HG02759 (cell line): Measurements from ENCODE around the gene HSF5.
A peak's percentile ranks its signal among the peaks of the same experiment; 100 is the strongest.
"Not testable (repeated sequence)": the region's sequence is repeated elsewhere in the genome, so short reads cannot be mapped to it uniquely, and the experiment has no call there.

Experiments
- ATAC-seq: cut with Tn5 transposase; IDR thresholded peaks from one replicate; pipeline ENCODE4 v1.9.1; 2021; ENCODE audit warnings: mild to moderate bottlenecking, moderate library complexity; ENCODE audit not compliant: unreplicated experiment

Gene HSF5

GRCh38 chr17:58516644-58517377 is 28.6 kb upstream of the HSF5 start:
- ATAC-seq: no peak

GRCh38 chr17:58515286-58515685 is 27.1 kb upstream of the HSF5 start:
- ATAC-seq: no peak

- ATAC-seq: no peak
Measured at GRCh38 chr17:58514770-58515157, 26.6 kb upstream of the HSF5 start.

GRCh38 chr17:58513965-58514769 is 26.0 kb upstream of the HSF5 start, which contains the start of gene MTMR4:
Gene MTMR4 (minus strand): TSS chr17:58514638. CDS start chr17:58514407, 231 bp downstream.
- ATAC-seq: no peak

GRCh38 chr17:58513267-58513964 is 25.2 kb upstream of the HSF5 start:
- ATAC-seq: no peak

GRCh38 chr17:58510075-58510474 is 21.9 kb upstream of the HSF5 start:
- ATAC-seq: no peak

- no peak for ATAC-seq
Measured at GRCh38 chr17:58508341-58509067, 20.3 kb upstream of the HSF5 start.

GRCh38 chr17:58507123-58507634 is 19.0 kb upstream of the HSF5 start:
- ATAC-seq: no peak

GRCh38 chr17:58506354-58507080 is 18.3 kb upstream of the HSF5 start:
- no peak for ATAC-seq

GRCh38 chr17:58504826-58505351 is 16.7 kb upstream of the HSF5 start:
- ATAC-seq: peak; percentile 91

- no peak for ATAC-seq
Measured at GRCh38 chr17:58503866-58504265, 15.7 kb upstream of the HSF5 start.

GRCh38 chr17:58503134-58503533 is 14.9 kb upstream of the HSF5 start:
- not testable (repeated sequence) for ATAC-seq

- ATAC-seq: no peak
Measured at GRCh38 chr17:58501451-58501850, 13.2 kb upstream of the HSF5 start.

GRCh38 chr17:58498177-58498828 is 10.1 kb upstream of the HSF5 start:
- ATAC-seq: no peak

GRCh38 chr17:58493506-58493905 is 5.3 kb upstream of the HSF5 start:
- no peak for ATAC-seq

- no peak for ATAC-seq
Measured at GRCh38 chr17:58492238-58493121, 4.3 kb upstream of the HSF5 start.

- ATAC-seq: no peak
Measured at GRCh38 chr17:58491510-58492045, 3.4 kb upstream of the HSF5 start.

GRCh38 chr17:58488428-58488890 is 251 bp upstream of the HSF5 start:
- ATAC-seq: no peak
